GM21576 (cell line): ENCODE measurements around the gene SUPT20HL1.
"Not testable (repeated sequence)": the region's sequence is repeated elsewhere in the genome, so short reads cannot be mapped to it uniquely, and the experiment has no call there.

Source experiments
- ATAC-seq: cut with Tn5 transposase; IDR thresholded peaks from one replicate; pipeline ENCODE4 v1.9.1; 2021; ENCODE audit warnings: mild to moderate bottlenecking, moderate library complexity; ENCODE audit not compliant: unreplicated experiment

SUPT20HL1 gene

DNA sequence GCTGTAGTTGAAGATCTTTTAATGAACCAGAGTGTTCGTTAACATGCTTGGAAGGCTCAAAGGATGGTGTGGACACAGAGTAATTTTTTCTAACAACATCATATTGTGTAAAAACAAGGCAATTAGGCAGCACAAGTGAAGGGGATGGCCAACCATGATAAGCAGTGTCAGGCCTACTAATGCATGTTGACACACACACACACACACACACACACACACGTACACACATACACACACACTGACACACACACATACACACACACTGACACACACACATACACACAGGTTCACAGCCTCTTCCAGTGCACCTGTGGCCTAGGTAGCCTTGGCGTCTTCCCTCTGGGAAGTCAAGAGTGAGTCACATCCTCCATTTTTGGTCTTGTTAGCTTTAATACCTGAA is at the start of gene SUPT20HL1:
SUPT20HL1 (plus strand) TSS at position 368 of the 400 bp plus-strand sequence. CDS start 2,122 bp downstream, outside the sequence.
- no peak for ATAC-seq

DNA sequence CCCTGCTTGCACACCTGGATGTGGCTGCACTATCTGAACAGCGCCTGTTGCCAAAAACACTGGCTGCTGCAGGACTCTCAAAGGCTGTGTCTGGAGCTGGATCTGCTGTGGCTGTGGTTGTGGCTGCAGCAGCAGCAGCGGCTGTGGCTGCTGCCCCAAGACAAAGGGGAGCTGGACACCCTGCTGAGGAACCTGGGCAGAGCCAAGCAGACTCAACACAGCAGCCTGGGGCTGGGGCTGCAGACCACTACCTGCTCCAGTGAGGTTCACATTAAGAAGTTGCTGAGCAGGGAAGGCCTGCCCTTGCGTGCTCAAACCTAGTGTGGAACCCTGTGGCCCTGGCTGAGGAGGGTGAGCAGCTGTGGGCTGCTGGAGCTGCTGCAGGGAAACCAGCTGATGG is 49.5 kb upstream of the SUPT20HL1 start:
- ATAC-seq = not testable (repeated sequence)

DNA sequence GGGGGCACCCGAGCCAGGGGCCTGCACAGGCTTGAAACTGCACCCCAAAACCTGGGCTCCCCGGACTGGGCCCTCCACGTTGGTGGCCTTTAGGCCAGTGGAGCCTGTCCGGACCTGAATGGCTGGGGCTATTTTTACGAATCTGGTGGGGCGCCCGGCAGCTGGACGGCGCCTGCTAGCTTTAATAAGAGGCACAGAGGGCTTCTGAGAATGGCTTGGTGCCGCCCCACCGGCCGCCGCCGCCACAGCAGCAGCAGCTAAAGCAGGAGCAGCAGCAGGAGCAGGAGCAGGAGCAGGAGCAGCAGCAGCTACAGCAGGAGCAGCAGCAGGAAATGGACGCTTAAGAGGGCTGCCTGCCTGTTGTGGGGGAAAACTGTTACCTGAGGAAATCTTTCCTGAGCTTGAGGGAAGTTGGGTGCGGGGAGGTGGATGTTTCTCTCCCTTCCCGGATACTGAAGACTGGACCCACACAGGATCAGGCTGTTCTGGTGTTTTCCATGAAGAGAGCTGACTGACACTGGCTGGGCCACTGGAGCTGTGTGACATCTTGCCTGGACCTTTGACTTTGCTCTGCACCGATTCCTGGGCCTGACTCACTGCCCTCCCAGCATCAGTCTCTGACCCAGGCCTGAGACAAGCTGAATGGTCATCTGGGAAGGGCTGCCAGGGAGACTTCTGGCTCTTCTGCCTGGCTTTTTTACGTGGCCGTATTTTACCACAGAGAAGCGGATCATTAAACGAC is 48.8 kb upstream of the SUPT20HL1 start:
- ATAC-seq = not testable (repeated sequence)

DNA sequence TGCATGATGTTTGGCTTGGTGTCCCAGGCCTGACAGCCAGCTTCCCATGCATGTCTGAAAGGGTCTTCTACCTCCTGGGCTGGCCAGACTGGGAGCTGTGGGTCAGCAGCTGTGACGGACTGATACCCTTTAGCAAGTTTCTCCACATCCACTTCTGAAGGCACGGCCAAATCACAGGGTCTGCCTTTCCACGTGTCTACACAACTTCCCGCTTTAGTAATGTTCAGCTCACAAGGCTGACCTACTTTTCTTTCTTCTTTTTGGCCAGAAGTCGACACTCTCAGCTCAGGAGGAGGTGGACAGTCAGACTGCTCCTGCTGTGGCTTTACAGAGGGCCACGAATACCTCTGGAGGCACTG is 48.2 kb upstream of the SUPT20HL1 start:
- not testable (repeated sequence) for ATAC-seq

DNA sequence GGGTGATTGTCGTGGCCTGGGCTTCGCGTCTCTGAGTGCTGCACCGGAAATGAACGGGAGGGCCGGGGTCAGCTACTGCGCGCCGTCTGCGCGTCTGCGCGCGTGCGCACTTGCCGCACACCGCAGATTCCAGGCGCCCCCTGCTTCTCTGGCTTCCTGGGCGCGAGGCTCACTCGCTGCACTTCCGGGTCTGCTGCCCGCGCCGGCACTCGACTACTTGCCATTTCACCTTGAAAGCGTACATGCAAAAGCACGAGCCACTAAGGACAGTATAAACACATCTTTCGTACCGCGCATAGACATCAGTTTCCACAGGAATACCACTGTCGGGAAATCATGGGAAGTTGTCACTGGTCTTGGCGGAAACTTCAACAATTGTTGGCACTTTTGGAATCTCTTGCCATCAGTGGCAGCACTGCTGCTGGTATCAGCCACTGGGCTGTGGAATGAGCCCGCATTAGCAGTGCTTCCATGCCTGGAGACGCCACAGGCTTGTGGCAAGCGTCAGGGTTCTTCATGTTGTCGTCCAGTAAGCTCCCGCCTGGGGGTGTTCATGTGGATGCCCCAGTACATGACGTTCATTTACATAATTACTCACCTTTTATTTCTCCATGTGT is 46.3 kb upstream of the SUPT20HL1 start, which contains the start of gene SUPT20HL2:
SUPT20HL2 (minus strand) TSS at position 51 of the 617 bp plus-strand sequence. CDS start 754 bp downstream, outside the sequence.
- ATAC-seq = no peak

DNA sequence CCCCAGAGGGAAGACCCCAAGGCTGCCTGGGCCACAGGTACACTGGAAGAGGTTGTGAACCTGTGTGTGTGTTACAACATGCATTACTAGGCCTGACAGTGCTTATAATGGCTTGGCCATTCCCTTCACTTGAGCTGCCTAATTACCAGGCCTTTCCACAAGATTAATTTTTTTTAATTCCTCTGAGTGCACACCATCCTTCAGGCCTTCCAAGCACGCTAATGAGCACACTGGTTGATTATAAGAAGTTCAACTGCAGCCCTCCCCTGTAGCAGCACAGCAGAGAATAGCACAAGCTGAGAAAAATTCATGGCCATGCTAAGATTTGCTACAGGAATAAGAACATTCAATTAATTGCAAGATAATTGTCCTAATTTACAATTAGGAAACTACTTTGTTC is 44.3 kb upstream of the SUPT20HL1 start:
- ATAC-seq = no peak

DNA sequence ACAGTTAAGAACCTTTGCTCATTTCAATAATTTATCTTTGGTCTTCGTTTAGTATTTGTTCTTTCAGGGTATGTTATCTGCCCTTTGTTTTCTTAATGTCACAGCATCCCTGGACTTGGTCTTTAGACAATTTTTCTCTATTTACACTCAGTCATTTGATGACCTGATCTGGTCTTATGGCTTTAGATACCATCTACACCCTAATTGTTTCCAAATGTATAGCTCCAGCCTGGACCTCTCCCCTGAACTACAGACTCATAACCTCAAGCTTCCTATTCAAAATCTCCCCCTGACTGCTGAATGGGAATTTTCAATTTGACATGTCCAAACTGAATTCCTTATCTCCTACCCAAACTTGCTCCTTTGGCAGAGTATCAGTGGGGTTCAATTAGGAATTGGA is 42.9 kb upstream of the SUPT20HL1 start:
- ATAC-seq = no peak

DNA sequence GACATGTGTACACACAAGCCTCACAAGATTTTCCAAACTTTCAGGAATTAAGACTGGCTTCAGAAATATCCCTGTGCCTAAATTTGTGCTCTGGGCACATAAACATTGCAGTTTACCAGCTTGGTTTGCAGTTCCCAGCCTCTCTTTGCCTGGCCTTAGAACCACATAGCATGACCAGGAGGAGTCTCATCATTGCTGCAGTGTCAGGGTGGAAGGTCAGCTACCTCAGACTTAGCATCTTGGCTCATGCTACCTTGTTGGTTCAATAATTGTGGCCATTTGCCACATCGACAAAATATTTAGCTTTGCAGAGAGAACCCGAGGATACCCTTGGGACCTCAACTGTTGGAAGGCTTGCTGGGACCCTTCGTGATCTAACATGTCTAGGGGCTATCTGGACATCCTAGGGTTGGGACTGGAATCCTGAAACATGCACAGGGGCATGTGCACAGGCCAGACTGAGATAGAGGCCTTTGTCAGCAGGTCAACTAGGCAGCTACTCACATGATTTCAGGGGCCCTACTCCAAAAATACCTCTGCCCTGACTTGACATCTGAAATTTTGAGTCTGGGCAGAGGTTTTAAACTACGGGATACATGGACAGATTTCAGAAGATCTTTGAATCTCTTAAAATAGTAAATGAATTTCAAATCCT is 38.6 kb upstream of the SUPT20HL1 start:
- ATAC-seq = no peak

DNA sequence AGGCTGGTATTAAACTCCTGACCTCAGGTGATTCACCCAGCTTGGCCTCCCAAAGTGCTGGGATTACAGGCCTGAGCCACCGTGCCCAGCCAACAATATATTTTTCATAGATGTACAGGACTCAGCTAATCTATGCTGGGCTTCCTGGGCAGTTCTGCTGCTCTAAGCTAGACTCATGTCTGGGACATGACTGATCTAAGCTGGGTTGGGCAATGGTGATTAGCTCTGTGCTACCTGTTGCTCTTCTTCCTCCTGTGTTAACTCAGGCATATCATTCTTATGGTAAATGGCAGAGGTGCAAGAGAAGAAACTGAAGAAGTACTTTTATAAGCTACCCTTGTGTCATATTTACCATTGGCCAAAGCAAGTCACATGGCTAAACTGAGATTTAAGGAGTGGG is 35.2 kb upstream of the SUPT20HL1 start:
- no peak for ATAC-seq

DNA sequence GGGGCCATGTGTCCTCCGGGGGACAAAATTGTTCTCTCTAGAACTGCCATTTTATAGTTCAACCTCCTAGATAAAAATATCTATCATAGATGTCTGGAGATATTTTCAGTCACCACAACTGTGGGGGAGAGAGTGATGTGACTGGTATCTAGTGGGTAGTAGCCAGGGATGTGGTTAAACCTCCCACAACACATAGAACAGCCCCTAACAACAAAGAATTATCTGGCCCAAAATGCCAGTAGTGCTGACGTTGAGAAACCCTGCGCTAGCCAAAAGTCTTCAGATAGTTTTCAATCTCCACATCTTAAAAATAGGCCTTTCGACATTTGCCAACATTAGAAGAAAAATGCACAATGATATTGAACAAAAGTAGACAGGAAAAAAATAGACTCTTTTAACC is 27.6 kb upstream of the SUPT20HL1 start:
- ATAC-seq = no peak

DNA sequence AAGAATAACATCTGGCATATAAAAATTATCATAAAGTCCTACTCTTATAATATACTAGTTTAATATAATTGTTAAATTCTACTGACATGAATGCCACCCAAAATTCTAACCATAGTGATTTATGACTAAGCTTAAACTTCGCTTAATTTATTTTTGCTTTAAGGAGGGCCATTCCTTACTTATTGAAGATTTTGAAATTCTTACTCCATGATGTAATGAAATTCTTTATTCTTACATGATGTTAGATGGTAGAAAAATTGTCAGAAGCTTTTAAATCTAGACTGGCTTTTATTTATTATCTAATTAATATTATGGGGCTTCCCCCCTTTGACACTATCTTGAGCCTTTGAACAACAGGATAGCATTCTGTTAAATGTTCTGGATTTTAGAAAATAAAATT is 27.1 kb upstream of the SUPT20HL1 start:
- ATAC-seq = no peak

DNA sequence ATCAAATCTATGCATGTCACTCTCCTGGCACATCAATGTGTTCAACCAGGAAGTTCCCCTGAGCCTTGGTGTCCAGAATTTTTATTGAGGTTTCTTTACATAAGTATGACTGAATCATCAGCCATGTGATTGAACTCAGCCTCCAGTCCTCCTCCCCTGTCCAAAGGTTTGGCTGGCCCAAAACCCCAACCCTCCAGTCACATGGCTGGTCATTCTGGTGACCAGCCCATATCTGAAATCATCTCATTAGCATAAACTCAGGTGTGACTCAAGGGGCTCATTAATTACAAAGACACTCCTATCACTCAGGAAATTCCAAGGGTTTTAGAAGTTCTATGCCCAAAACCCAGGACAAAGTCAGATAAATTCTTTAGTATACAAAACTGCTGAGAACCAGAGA is 26.0 kb upstream of the SUPT20HL1 start:
- no peak for ATAC-seq

DNA sequence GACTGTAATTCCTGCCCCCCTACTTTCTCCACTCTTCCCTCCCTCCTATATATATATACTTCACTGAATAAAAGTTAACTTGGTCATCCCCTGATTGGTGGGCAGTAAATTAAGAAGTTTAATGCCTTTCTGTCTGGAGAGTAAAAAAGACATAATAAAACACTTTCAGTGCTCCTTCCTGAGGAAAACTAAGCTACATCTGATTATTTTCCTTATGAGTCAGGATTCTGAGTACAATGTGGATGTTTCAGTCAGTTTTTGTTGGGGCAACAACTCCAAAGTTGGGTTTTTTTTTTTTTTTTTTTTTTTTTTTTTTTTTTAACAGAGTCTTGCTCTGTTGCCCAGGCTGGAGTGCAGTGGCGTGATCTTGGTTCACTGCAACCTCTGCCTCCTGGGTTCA is 24.6 kb upstream of the SUPT20HL1 start:
- ATAC-seq = no peak

DNA sequence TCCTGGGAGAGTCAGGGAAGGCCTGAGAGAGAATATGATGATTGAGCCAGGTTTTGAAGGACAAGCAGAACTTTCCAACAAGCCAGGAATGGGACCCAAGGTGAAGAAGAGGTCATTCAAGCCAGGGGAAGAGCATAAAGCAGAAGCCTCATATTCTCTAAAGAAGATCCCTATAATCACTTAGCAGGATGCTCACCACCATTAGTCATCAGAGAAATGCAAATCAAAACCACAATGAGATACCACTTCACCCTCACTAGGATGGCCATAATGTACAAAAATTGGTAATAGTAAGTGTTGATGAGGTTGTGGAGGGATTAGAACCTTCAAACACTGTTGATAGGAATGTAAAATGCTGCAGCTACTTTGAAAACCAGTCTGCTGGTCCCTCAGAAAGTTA is 20.5 kb upstream of the SUPT20HL1 start:
- no peak for ATAC-seq

DNA sequence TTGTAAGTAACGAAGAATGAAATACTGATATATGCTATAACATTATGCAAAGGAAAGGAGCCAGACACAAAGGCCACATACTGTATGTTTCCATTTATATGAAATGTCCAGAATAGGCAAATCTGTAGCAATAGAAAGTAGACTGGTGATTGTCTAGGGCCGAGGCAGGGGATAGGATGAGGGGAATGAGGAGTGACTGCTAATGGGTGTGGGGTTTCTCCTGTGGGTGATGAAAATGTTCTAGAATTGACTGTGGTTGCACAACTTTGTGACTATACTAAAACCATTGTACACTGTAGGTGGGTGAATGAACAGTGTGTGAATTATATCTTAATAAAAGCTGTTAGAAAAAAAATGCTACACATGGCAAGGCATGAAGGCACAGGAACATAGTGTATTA is 19.9 kb upstream of the SUPT20HL1 start:
- no peak for ATAC-seq

DNA sequence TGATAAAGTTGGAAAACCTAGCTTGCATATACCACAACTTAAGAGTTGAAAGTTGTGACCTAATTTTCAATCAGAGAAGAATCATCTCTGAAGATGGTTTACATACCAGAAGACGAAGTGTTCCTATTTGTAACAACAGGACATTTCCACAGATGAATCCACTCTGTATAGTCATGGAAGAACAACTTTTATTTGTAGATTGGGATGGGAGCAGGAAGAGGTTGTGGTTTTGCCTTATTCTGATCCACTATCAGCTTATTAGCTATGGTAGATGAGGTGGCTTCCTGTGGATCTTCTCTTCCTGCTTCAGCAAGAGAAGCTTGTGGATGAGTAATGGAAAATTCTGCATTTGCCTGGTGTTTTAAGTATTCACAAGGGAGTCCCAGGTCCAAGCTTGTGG is 18.6 kb upstream of the SUPT20HL1 start:
- no peak for ATAC-seq

DNA sequence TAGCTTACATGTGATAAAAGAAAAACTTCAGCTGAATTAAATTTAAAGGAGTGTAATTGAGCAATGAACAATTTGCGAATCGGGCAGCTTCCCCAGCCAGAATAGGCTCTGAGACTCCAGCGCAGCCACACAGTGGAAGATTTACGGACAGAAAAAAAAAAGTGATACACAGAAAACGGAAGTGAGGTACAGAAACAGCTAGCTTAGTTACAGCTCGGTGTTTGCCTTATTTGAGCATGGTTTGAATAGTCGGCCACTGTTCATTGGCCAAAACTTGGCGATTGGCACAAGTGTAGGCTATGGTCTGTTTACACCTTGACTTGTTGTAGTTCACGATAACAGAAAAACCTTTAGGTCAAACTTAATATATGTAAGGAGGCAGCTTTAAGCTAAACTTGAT is 16.7 kb upstream of the SUPT20HL1 start:
- ATAC-seq = peak; percentile 80

DNA sequence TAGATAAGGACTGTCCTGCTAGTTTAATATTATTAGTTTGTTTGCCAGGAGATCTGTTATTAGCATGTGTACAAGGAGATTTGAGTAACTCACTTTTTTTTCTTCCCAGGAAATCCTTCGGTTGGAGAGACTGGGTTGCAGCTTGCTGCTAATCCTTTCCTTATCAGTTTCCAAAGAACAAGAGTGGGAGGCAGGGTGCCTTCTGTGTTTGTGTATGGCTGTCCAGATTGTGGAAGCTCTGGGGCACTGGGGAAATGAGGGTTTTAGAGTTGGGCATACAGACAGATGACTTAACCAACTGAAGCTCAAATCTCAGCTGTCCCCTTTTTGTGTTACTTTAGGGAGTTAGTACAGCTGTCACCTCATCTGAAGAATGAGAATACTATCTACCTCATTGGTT is 12.6 kb upstream of the SUPT20HL1 start:
- no peak for ATAC-seq

DNA sequence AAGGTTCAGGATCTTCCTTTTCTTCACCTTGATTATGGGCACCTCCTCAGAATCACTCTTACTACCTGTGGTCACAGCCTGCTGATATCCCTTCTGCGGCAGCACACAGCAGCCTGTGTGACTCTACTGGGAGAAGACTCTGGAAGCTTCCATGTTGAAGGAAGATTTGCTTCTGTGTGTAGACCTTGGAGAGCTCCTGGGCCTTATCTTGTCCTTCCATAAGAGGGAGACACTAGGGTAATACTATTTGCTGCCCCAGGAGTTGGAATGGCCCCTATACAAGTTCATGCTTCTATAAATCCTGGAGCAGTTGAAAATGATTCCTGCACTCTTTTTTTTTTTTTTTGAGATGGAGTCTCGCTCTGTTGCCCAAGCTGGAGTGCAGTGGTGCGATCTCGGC is 10.2 kb upstream of the SUPT20HL1 start:
- no peak for ATAC-seq

DNA sequence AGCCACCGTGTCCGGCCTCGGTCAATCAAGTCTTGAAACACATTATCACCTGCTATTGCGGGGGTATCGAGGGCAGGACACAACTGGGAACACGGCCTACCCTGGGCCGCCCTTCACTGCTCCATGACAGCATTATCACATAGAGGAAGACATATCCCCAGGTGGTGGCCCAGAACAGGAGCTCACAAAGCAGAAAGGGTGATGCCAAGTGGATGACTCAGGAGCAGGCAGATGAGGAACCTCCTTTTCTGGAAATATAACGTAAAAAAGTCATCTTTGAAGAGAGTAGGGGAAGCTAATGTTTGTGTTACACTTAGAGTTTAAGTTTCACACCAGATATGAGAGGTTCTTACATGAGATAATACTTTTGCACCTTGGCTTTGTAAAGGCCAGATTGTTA is 5.3 kb upstream of the SUPT20HL1 start:
- ATAC-seq = no peak

DNA sequence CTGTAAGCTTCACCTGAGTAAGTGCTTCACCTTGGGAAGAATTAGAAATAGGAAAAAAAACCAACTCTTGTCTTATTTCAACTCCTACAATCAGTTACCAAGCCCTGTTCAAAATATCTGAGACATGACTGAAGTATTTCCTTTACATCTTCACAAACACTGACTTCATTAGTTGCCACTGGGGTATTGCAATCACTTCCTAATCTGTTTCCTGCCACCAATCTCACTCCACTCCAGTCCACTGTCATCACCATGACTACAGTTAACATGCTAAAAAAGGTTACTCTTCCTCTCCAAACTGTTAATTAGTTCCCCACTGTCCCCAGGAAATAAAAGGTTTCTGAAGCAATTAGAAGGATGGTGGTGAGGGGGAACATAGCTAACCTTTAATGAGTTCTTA is 3.3 kb upstream of the SUPT20HL1 start:
- ATAC-seq = no peak

DNA sequence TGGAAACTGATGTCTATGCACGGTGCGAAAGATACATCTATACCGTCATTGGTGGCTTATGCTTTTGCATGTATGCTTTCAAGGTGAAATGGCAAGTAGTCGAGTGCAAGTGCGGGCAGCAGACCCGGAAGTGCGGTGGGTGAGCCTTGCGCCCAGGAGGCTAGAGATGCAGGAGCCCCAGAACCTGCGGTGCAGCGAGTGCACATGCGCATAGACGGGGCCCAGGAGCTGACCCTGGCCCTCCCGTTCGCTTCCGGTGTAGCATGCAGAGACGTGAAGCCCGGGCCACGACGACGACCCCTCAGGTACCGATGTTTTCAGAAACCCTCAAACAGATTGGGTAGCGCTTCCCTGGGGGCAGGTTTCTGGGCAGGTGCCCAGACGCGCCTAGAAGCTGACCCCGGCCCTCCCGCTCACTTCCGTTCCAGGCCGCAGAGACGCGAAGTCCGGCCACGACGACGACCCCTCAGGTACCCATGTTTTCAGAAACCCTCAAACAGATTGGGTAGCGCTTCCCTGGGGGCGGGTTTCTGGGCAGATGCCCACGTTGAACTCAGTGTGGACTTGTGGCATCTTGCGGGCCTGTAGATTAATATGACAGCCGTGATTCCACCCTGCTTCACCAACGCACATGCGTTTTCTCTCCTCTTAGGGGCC is 1.8 kb downstream of the SUPT20HL1 start:
- ATAC-seq = not testable (repeated sequence)
